ENCODE results near the gene WNT9A.

GRCh38 chr1:227891223-227891954, 56.3 kb downstream of the WNT9A start:
- TF ChIP-seq ZNF274 (IDR thresholded peaks at IDR 0.05; ENCODE audit: low read depth, low read length) (no peak), YY1 (IDR thresholded peaks at IDR 0.05; ENCODE audit: insufficient read depth, insufficient read length) (no peak), SUZ12 (IDR thresholded peaks at IDR 0.05; ENCODE audit: extremely low read depth, insufficient read depth, insufficient read length) (no peak)

All from NT2/D1 (cell line).